ENCODE measurements around the gene BICDL1. TPM values are rescaled to one million over a fixed set of nuclear protein-coding genes. Genes with fewer than 3 reads are reported as not detected.

The BICDL1 gene
- total and polyA plus RNA-seq, 10 donors = 4.5 to 16.0 (median 8.7) TPM

DNA sequence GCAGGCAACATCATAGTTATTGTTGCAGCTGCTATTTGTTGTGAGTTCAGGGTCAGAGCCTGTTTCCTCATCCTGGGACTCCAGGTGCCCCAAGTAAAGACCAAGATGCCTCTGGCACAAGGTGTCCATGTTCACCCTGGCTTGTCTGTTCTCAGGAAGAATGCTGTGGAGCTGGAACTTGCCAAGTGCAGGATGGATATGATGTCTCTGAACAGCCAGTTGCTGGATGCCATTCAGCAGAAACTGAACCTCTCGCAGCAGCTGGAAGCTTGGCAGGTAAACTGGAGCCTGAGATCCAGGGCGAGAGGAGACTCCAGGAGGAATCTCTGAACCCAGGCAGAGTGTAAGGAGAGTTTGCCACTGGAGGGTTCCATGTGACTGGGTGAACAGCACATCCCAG is 100.8 kb downstream of the BICDL1 start:
- intact Hi-C loops (cut with DNase I; ENCODE audit: low total_unique reads) = no loop called here
- 80 to 100% (median 94%) methylated on average over 2 of the region's 2 CpGs for WGBS, 5 donors

GRCh38 chr12:120090206-120090605 is 101.2 kb downstream of the BICDL1 start:
- Histone ChIP-seq H3K36me3 (peaks cover 0 to 55% (median 32%) of the 10 kb centered on the region in 6 donors), H3K4me1 (peaks cover 10 to 23% (median 17%) of the 10 kb centered on the region in 6 donors), H3K4me3 (no peak overlapping the region), H3K27me3 (replicated peaks in 1 of 7) (no peaks in the 10 kb centered on the region), H3K9me3 (no peaks in the 10 kb centered on the region), H3K27ac (no peak overlapping the region)
- WGBS, 5 donors = 88 to 94% (median 93%) methylated on average over 3 of the region's 3 CpGs
- intact Hi-C loops (cut with DNase I; ENCODE audit: low total_unique reads) = no loop called here
- DNase-seq = no peak
- TF ChIP-seq CTCF (IDR thresholded peaks at IDR 0.05 in 8 of 11, conservative IDR thresholded peaks at IDR 0.05 in 3 of 11) = no peak
- no peak for TF ChIP-seq POLR2A (IDR thresholded peaks at IDR 0.05)

More for the DNA sequence above, 100.8 kb downstream of the BICDL1 start:
- Histone ChIP-seq H3K27me3 (replicated peaks in 1 of 7) (no peaks in the 10 kb centered on the region), H3K36me3 (peaks cover 0 to 51% (median 28%) of the 10 kb centered on the region in 6 donors), H3K4me1 (peaks cover 10 to 23% (median 17%) of the 10 kb centered on the region in 6 donors), H3K4me3 (no peak overlapping the region), H3K27ac (no peak overlapping the region), H3K9me3 (no peaks in the 10 kb centered on the region)
- no peak for TF ChIP-seq POLR2AphosphoS5 (IDR thresholded peaks at IDR 0.05)
- no peak for TF ChIP-seq CTCF (IDR thresholded peaks at IDR 0.05 in 8 of 11, conservative IDR thresholded peaks at IDR 0.05 in 3 of 11)
- TF ChIP-seq POLR2A (IDR thresholded peaks at IDR 0.05) = no peak
- no peak for DNase-seq

- peaks cover 0 to 61% (median 35%) of the 10 kb centered on the region in 6 donors for H3K36me3 ChIP-seq
- intact Hi-C loops (cut with DNase I; ENCODE audit: low total_unique reads) = no loop called here
- no peak for DNase-seq
- peaks cover 10 to 23% (median 17%) of the 10 kb centered on the region in 6 donors for H3K4me1 ChIP-seq
- no peaks in the 10 kb centered on the region for H3K9me3 ChIP-seq
- 90 to 95% (median 93%) methylated on average over 18 to 19 of the region's 19 CpGs for WGBS, 5 donors
- peak in 1 of 3 donors; percentile 60 for TF ChIP-seq POLR2AphosphoS5 (IDR thresholded peaks at IDR 0.05)
- TF ChIP-seq POLR2A (IDR thresholded peaks at IDR 0.05) = no peak
- no peak for TF ChIP-seq CTCF (IDR thresholded peaks at IDR 0.05 in 8 of 11, conservative IDR thresholded peaks at IDR 0.05 in 3 of 11)
- H3K27me3 ChIP-seq (replicated peaks in 1 of 7) = no peaks in the 10 kb centered on the region
- no peak overlapping the region for H3K27ac ChIP-seq
- H3K4me3 ChIP-seq = no peak overlapping the region
Observed at GRCh38 chr12:120090626-120091295, 101.7 kb downstream of the BICDL1 start.

DNA sequence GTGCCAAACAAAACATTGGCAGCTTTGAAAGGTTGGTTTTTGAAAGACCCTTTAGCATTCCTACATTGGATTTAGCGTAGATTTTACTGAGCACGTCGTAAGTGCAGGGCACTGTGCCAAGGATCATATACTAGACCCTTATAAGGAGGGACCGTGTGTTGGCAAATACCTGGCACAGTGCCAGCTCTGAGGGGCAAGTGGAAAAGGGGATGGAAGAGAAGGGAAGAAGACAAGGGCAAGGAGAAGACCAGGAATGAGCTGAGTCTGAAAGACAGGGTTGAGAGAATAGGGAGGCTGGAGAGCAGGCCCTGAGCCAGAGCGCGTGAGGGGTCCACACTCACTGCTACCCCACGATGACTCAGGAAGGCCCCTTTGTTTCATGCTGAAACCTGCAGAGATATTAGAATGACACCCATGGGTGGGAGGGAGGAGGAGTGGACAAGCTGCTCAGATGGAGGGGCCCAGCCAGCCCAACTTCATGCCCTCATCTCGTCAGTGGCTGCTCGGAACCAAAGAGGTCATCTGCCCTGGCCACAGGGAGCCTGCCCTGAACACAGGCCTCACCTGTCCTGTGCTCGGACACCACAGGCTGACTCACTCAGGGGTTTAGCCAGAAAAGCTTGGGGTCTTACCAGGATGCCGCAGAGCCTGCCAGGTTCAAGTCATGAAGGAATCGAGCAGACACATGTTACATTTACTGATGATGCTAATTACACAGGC is 102.5 kb downstream of the BICDL1 start:
- Histone ChIP-seq H3K27me3 (replicated peaks in 1 of 7) (no peaks in the 10 kb centered on the region), H3K9me3 (no peaks in the 10 kb centered on the region), H3K27ac (no peak overlapping the region), H3K4me3 (no peak overlapping the region), H3K36me3 (peaks cover 0 to 68% (median 42%) of the 10 kb centered on the region in 6 donors), H3K4me1 (peaks cover 9 to 17% (median 15%) of the 10 kb centered on the region in 6 donors)
- no peak for DNase-seq
- intact Hi-C loops (cut with DNase I; ENCODE audit: low total_unique reads) = no loop called here
- TF ChIP-seq CTCF (IDR thresholded peaks at IDR 0.05 in 8 of 11, conservative IDR thresholded peaks at IDR 0.05 in 3 of 11) (no peak), POLR2AphosphoS5 (IDR thresholded peaks at IDR 0.05) (peak in 2 of 3 donors; percentile 24 to 46)
- WGBS, 5 donors = 80 to 91% (median 86%) methylated on average over 12 of the region's 12 CpGs
